ENCODE measurements around the gene COPG2. TPM values are rescaled to one million over a fixed set of nuclear protein-coding genes. Genes with fewer than 3 reads are reported as not detected.

The COPG2 gene
- polyA plus RNA-seq, 1 of the 3 experiments (the other 2 are of a cell fraction), result 44.3 TPM

- Histone ChIP-seq H3K79me2 (ENCODE audit: insufficient read depth) (no peaks in the 10 kb centered on the region), H3K4me1 (ENCODE audit: control insufficient read depth in 1 of 2, insufficient read depth in 2 of 2, low read depth in 1 of 2, low read length in 1 of 2) (peaks cover 0 to 3% of the 10 kb centered on the region in 2 experiments; a peak in 1 of 4 replicates), H3K27me3 (ENCODE audit: insufficient read depth) (no peaks in the 10 kb centered on the region), H2AFZ (ENCODE audit: low read depth) (no peak overlapping the region), H3K4me2 (no peak overlapping the region), H3K9me2 (no peaks in the 10 kb centered on the region), H3K9me3 (peaks cover 7% of the 10 kb centered on the region; the same call in 1 of the 2 replicates), H4K20me1 (ENCODE audit: insufficient read depth) (no peaks in the 10 kb centered on the region), H3F3A (replicated peaks; ENCODE audit: insufficient read depth) (peaks cover 5% of the 10 kb centered on the region), H3K27ac (ENCODE audit: low read depth in 2 of 2, low read length in 1 of 2) (no peak overlapping the region), H3K36me3 (replicated peaks in 1 of 2; ENCODE audit: control insufficient read depth in 1 of 2, insufficient read depth in 2 of 2, low read length in 1 of 2) (no peaks in the 10 kb centered on the region), H3K9ac (no peak overlapping the region), H3K4me3 (ENCODE audit: low read depth in 2 of 2, low read length in 1 of 2) (no peak overlapping the region)
- WGBS (ENCODE audit: low lambda C conversion rate), result 89% methylated on average over 3 of the region's 3 CpGs
- POLR2A ChIA-PET, result no interaction called here
- TF ChIP-seq YY1 (IDR thresholded peaks at IDR 0.05; ENCODE audit: low read depth) (no peak), RFX5 (IDR thresholded peaks at IDR 0.05; ENCODE audit: low read length) (no peak), NRF1 (IDR thresholded peaks at IDR 0.05; ENCODE audit: low read depth, low read length) (no peak), GATA2 (CRISPR knock-in tag; IDR thresholded peaks at IDR 0.05) (no peak), POLR2AphosphoS5 (IDR thresholded peaks at IDR 0.05; ENCODE audit: low read depth, low read length) (no peak)
- TF ChIP-seq, protein P1, sequence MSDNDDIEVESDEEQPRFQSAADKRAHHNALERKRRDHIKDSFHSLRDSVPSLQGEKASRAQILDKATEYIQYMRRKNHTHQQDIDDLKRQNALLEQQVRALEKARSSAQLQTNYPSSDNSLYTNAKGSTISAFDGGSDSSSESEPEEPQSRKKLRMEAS (IDR thresholded peaks at IDR 0.05; ENCODE audit: low read depth), result no peak
- TF ChIP-seq, protein P2, sequence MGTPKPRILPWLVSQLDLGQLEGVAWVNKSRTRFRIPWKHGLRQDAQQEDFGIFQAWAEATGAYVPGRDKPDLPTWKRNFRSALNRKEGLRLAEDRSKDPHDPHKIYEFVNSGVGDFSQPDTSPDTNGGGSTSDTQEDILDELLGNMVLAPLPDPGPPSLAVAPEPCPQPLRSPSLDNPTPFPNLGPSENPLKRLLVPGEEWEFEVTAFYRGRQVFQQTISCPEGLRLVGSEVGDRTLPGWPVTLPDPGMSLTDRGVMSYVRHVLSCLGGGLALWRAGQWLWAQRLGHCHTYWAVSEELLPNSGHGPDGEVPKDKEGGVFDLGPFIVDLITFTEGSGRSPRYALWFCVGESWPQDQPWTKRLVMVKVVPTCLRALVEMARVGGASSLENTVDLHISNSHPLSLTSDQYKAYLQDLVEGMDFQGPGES (IDR thresholded peaks at IDR 0.05; ENCODE audit: low read depth, low read length), result no peak
- CTCF ChIA-PET, result no interaction called here
- DNase-seq, result no peak
These were observed 185.5 kb downstream of the COPG2 start for GRCh38 chr7:130483031-130483430.

GRCh38 chr7:130481898-130482297 lies 186.7 kb downstream of the COPG2 start:
- TF ChIP-seq RFX5 (IDR thresholded peaks at IDR 0.05; ENCODE audit: low read length), result no peak
- TF ChIP-seq, protein P3, sequence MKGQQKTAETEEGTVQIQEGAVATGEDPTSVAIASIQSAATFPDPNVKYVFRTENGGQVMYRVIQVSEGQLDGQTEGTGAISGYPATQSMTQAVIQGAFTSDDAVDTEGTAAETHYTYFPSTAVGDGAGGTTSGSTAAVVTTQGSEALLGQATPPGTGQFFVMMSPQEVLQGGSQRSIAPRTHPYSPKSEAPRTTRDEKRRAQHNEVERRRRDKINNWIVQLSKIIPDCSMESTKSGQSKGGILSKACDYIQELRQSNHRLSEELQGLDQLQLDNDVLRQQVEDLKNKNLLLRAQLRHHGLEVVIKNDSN (IDR thresholded peaks at IDR 0.05; ENCODE audit: borderline replicate concordance, low read depth), result peak; percentile 71; the same call in 1 of the 2 replicates
- no peak for TF ChIP-seq CTCF (IDR thresholded peaks at IDR 0.05)
- TF ChIP-seq MEF2A (IDR thresholded peaks at IDR 0.05; ENCODE audit: borderline replicate concordance, low read depth), result no peak
- TF ChIP-seq EZH2phosphoT487 (IDR thresholded peaks at IDR 0.05; ENCODE audit: borderline replicate concordance, low read depth), result no peak
- TF ChIP-seq TEAD4 (IDR thresholded peaks at IDR 0.05; ENCODE audit: borderline replicate concordance, insufficient read depth), result no peak
- no peak for TF ChIP-seq FOXM1 (IDR thresholded peaks at IDR 0.05; ENCODE audit: low read depth)
- no peak for TF ChIP-seq USF2 (IDR thresholded peaks at IDR 0.05; ENCODE audit: borderline replicate concordance, low read depth, low read length)
- no peak for TF ChIP-seq SMC3 (IDR thresholded peaks at IDR 0.05; ENCODE audit: low read depth, low read length)
- Histone ChIP-seq H4K20me1 (ENCODE audit: insufficient read depth) (no peaks in the 10 kb centered on the region), H3K9me3 (peaks cover 8% of the 10 kb centered on the region; the same call in 1 of the 2 replicates), H3K4me1 (ENCODE audit: control insufficient read depth in 1 of 2, insufficient read depth in 2 of 2, low read depth in 1 of 2, low read length in 1 of 2) (peaks cover 0 to 3% of the 10 kb centered on the region in 2 experiments; a peak in 1 of 4 replicates), H3K27ac (ENCODE audit: low read depth in 2 of 2, low read length in 1 of 2) (peak overlapping the region in 1 of 2 experiments; percentile 13; a peak in 1 of 4 replicates), H3K27me3 (ENCODE audit: insufficient read depth) (no peaks in the 10 kb centered on the region), H3F3A (replicated peaks; ENCODE audit: insufficient read depth) (peaks cover 5% of the 10 kb centered on the region), H2AFZ (ENCODE audit: low read depth) (no peak overlapping the region), H3K9me2 (no peaks in the 10 kb centered on the region), H3K9ac (no peak overlapping the region), H3K79me2 (ENCODE audit: insufficient read depth) (no peaks in the 10 kb centered on the region), H3K4me3 (ENCODE audit: low read depth in 2 of 2, low read length in 1 of 2) (no peak overlapping the region), H3K4me2 (no peak overlapping the region), H3K36me3 (replicated peaks in 1 of 2; ENCODE audit: control insufficient read depth in 1 of 2, insufficient read depth in 2 of 2, low read length in 1 of 2) (no peaks in the 10 kb centered on the region)
- 59% methylated on average over 1 of the region's 1 CpG for WGBS (ENCODE audit: low lambda C conversion rate)
- no peak for DNase-seq
- ChIA-PET CTCF (no interaction called here), POLR2A (no interaction called here)

All from SK-N-SH (cell line).